HEK293 (cell line): ENCODE results near the gene TCF12.

Source experiments
- KLF1 ChIP-seq: fragments of 450-650 bp; formaldehyde crosslinking; IDR thresholded peaks from 2 replicates; pipeline ENCODE4 v1.5.1; 2016; ENCODE audit warnings: missing biosample characterization, missing genetic modification characterization
- MEIS1 ChIP-seq: sonication (generic); formaldehyde crosslinking; IDR thresholded peaks from 2 replicates; pipeline ENCODE4 v1.8.1; 2022; ENCODE audit warnings: missing genetic modification reagents, mild to moderate bottlenecking, borderline replicate concordance
- MZF1 ChIP-seq: fragments of 450-650 bp; formaldehyde crosslinking; IDR thresholded peaks from 2 replicates; pipeline ENCODE4 v1.5.1; 2017; ENCODE audit warnings: missing biosample characterization, missing genetic modification characterization, borderline replicate concordance
- RBAK ChIP-seq: fragments of 450-650 bp; formaldehyde crosslinking; IDR thresholded peaks from 2 replicates; pipeline ENCODE4 v1.5.1; 2016; ENCODE audit warnings: missing biosample characterization, missing genetic modification characterization
- SETDB1 ChIP-seq: IDR thresholded peaks from one replicate; pipeline ENCODE4 v1.6.1; 2017; ENCODE audit warnings: mild to moderate bottlenecking, low read length, moderate library complexity, mixed read lengths; ENCODE audit not compliant: insufficient read length
- TCF7L2 ChIP-seq: IDR thresholded peaks from 2 replicates; pipeline ENCODE4 v1.6.1; 2011; ENCODE audit warnings: low read depth, mild to moderate bottlenecking, inconsistent platforms, low read length, moderate library complexity, borderline replicate concordance
- ZBTB17 ChIP-seq: fragments of 450-650 bp; formaldehyde crosslinking; IDR thresholded peaks from 2 replicates; pipeline ENCODE4 v1.5.1; 2016; ENCODE audit warnings: missing biosample characterization, missing genetic modification characterization
- ZBTB20 ChIP-seq: fragments of 450-650 bp; formaldehyde crosslinking; IDR thresholded peaks from 2 replicates; pipeline ENCODE4 v1.5.1; 2016; ENCODE audit warnings: missing biosample characterization, missing genetic modification characterization
- ZBTB21 ChIP-seq: fragments of 450-650 bp; formaldehyde crosslinking; IDR thresholded peaks from 2 replicates; pipeline ENCODE4 v1.5.1; 2017; ENCODE audit warnings: missing biosample characterization, missing genetic modification characterization
- ZBTB8A ChIP-seq: fragments of 450-650 bp; formaldehyde crosslinking; IDR thresholded peaks from 2 replicates; pipeline ENCODE4 v1.5.1; 2016; ENCODE audit warnings: missing biosample characterization, missing genetic modification characterization
- ZNF146 ChIP-seq: fragments of 450-650 bp; formaldehyde crosslinking; IDR thresholded peaks from 2 replicates; pipeline ENCODE4 v1.5.1; 2016; ENCODE audit warnings: missing biosample characterization, missing genetic modification characterization
- ZNF19 ChIP-seq: fragments of 450-650 bp; formaldehyde crosslinking; IDR thresholded peaks from 2 replicates; pipeline ENCODE4; 2016; ENCODE audit warnings: missing biosample characterization, missing genetic modification characterization, low read depth
- ZNF416 ChIP-seq: fragments of 450-650 bp; formaldehyde crosslinking; IDR thresholded peaks from 2 replicates; pipeline ENCODE4 v1.5.1; 2016; ENCODE audit warnings: missing biosample characterization, missing genetic modification characterization
- ZNF621 ChIP-seq: fragments of 450-650 bp; formaldehyde crosslinking; IDR thresholded peaks from 2 replicates; pipeline ENCODE4 v1.5.1; 2017; ENCODE audit warnings: missing biosample characterization, missing genetic modification characterization
- ZNF677 ChIP-seq: fragments of 450-650 bp; IDR thresholded peaks from 2 replicates; pipeline ENCODE4 v1.5.0; 2018; ENCODE audit warnings: missing biosample characterization, mild to moderate bottlenecking, missing genetic modification characterization, moderate library complexity
- ZNF707 ChIP-seq: fragments of 450-650 bp; formaldehyde crosslinking; IDR thresholded peaks from 2 replicates; pipeline ENCODE4 v1.5.1; 2016; ENCODE audit warnings: missing biosample characterization, missing genetic modification characterization
- TF ChIP-seq, protein P1 (sequence below): fragments of 450-650 bp; formaldehyde crosslinking; IDR thresholded peaks from 2 replicates; pipeline ENCODE4 v1.5.1; 2016; ENCODE audit warnings: missing biosample characterization, missing genetic modification characterization
- TF ChIP-seq, protein P2 (sequence below): fragments of 450-650 bp; formaldehyde crosslinking; IDR thresholded peaks from 2 replicates; pipeline ENCODE4 v1.5.1; 2016; ENCODE audit warnings: missing biosample characterization, missing genetic modification characterization, borderline replicate concordance
- TF ChIP-seq, protein P3 (sequence below): fragments of 450-650 bp; formaldehyde crosslinking; conservative IDR thresholded peaks from 2 replicates; pipeline ENCODE4 v1.5.1; 2016; ENCODE audit warnings: low read depth, missing biosample characterization, missing genetic modification characterization
- TF ChIP-seq, protein P4 (sequence below): fragments of 450-650 bp; formaldehyde crosslinking; IDR thresholded peaks from 2 replicates; pipeline ENCODE4 v1.5.1; 2016; ENCODE audit warnings: missing biosample characterization, missing genetic modification characterization
- TF ChIP-seq, protein P5 (sequence below): fragments of 450-650 bp; formaldehyde crosslinking; IDR thresholded peaks from 2 replicates; pipeline ENCODE4 v1.5.1; 2016; ENCODE audit warnings: missing biosample characterization, missing genetic modification characterization, borderline replicate concordance
- TF ChIP-seq, protein P6 (sequence below): fragments of 450-650 bp; formaldehyde crosslinking; IDR thresholded peaks from 2 replicates; pipeline ENCODE4 v1.5.1; 2016; ENCODE audit warnings: missing biosample characterization, missing genetic modification characterization

The TCF12 gene

DNA sequence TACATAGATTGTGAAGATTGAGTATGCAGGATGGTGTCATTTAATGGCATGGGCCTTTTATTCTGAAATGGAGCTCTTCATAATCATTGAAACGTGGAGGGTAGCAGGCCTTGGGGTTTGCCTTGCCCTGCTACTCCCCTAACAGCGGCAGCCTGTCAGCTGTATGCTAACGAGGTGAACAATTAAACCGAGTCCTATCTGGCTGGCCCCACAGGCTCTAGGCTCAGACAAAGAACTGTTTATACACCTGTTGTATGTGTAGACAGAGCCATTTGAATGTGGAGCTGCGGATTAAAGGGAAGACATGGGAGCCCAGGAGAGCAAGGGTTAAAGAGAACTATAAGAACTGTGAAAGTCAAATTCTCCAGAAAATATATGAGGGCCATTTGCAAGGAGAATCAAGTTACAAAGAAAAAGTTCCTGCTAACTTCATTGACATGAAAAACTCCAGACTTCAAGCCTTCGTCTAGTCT, 341.2 kb downstream of the TCF12 start (continued):
- TF ChIP-seq, protein P1, sequence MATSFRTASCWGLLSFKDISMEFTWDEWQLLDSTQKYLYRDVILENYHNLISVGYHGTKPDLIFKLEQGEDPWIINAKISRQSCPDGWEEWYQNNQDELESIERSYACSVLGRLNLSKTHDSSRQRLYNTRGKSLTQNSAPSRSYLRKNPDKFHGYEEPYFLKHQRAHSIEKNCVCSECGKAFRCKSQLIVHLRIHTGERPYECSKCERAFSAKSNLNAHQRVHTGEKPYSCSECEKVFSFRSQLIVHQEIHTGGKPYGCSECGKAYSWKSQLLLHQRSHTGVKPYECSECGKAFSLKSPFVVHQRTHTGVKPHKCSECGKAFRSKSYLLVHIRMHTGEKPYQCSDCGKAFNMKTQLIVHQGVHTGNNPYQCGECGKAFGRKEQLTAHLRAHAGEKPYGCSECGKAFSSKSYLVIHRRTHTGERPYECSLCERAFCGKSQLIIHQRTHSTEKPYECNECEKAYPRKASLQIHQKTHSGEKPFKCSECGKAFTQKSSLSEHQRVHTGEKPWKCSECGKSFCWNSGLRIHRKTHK (tag by site-specific recombination), result no peak
- TF ChIP-seq, protein P2, sequence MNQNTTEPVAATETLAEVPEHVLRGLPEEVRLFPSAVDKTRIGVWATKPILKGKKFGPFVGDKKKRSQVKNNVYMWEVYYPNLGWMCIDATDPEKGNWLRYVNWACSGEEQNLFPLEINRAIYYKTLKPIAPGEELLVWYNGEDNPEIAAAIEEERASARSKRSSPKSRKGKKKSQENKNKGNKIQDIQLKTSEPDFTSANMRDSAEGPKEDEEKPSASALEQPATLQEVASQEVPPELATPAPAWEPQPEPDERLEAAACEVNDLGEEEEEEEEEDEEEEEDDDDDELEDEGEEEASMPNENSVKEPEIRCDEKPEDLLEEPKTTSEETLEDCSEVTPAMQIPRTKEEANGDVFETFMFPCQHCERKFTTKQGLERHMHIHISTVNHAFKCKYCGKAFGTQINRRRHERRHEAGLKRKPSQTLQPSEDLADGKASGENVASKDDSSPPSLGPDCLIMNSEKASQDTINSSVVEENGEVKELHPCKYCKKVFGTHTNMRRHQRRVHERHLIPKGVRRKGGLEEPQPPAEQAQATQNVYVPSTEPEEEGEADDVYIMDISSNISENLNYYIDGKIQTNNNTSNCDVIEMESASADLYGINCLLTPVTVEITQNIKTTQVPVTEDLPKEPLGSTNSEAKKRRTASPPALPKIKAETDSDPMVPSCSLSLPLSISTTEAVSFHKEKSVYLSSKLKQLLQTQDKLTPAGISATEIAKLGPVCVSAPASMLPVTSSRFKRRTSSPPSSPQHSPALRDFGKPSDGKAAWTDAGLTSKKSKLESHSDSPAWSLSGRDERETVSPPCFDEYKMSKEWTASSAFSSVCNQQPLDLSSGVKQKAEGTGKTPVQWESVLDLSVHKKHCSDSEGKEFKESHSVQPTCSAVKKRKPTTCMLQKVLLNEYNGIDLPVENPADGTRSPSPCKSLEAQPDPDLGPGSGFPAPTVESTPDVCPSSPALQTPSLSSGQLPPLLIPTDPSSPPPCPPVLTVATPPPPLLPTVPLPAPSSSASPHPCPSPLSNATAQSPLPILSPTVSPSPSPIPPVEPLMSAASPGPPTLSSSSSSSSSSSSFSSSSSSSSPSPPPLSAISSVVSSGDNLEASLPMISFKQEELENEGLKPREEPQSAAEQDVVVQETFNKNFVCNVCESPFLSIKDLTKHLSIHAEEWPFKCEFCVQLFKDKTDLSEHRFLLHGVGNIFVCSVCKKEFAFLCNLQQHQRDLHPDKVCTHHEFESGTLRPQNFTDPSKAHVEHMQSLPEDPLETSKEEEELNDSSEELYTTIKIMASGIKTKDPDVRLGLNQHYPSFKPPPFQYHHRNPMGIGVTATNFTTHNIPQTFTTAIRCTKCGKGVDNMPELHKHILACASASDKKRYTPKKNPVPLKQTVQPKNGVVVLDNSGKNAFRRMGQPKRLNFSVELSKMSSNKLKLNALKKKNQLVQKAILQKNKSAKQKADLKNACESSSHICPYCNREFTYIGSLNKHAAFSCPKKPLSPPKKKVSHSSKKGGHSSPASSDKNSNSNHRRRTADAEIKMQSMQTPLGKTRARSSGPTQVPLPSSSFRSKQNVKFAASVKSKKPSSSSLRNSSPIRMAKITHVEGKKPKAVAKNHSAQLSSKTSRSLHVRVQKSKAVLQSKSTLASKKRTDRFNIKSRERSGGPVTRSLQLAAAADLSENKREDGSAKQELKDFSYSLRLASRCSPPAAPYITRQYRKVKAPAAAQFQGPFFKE (tag by site-specific recombination), result no peak
- no peak for TF ChIP-seq ZNF677 (tag by site-specific recombination)
- 0 out of 2 replicates have a peak, but pooled peaks have one; percentile 24 for TF ChIP-seq ZBTB20
- TF ChIP-seq, protein P3, sequence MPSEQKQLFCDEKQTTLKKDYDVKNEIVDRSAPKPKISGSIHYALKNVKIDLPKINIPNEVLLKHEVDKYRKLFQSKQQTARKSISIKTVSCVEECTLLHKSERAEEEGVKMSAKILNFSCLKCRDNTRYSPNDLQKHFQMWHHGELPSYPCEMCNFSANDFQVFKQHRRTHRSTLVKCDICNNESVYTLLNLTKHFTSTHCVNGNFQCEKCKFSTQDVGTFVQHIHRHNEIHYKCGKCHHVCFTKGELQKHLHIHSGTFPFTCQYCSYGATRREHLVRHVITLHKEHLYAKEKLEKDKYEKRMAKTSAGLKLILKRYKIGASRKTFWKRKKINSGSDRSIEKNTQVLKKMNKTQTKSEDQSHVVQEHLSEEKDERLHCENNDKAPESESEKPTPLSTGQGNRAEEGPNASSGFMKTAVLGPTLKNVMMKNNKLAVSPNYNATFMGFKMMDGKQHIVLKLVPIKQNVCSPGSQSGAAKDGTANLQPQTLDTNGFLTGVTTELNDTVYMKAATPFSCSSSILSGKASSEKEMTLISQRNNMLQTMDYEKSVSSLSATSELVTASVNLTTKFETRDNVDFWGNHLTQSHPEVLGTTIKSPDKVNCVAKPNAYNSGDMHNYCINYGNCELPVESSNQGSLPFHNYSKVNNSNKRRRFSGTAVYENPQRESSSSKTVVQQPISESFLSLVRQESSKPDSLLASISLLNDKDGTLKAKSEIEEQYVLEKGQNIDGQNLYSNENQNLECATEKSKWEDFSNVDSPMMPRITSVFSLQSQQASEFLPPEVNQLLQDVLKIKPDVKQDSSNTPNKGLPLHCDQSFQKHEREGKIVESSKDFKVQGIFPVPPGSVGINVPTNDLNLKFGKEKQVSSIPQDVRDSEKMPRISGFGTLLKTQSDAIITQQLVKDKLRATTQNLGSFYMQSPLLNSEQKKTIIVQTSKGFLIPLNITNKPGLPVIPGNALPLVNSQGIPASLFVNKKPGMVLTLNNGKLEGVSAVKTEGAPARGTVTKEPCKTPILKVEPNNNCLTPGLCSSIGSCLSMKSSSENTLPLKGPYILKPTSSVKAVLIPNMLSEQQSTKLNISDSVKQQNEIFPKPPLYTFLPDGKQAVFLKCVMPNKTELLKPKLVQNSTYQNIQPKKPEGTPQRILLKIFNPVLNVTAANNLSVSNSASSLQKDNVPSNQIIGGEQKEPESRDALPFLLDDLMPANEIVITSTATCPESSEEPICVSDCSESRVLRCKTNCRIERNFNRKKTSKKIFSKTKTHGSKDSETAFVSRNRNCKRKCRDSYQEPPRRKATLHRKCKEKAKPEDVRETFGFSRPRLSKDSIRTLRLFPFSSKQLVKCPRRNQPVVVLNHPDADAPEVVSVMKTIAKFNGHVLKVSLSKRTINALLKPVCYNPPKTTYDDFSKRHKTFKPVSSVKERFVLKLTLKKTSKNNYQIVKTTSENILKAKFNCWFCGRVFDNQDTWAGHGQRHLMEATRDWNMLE, result no peak
- TF ChIP-seq SETDB1, result no peak
- TF ChIP-seq ZNF707 (tag by site-specific recombination), result no peak
- TF ChIP-seq RBAK (tag by site-specific recombination), result no peak
- no peak for TF ChIP-seq ZNF621 (tag by site-specific recombination)
- TF ChIP-seq ZNF146 (tag by site-specific recombination), result no peak
- no peak for TF ChIP-seq TCF7L2
- TF ChIP-seq, protein P4, sequence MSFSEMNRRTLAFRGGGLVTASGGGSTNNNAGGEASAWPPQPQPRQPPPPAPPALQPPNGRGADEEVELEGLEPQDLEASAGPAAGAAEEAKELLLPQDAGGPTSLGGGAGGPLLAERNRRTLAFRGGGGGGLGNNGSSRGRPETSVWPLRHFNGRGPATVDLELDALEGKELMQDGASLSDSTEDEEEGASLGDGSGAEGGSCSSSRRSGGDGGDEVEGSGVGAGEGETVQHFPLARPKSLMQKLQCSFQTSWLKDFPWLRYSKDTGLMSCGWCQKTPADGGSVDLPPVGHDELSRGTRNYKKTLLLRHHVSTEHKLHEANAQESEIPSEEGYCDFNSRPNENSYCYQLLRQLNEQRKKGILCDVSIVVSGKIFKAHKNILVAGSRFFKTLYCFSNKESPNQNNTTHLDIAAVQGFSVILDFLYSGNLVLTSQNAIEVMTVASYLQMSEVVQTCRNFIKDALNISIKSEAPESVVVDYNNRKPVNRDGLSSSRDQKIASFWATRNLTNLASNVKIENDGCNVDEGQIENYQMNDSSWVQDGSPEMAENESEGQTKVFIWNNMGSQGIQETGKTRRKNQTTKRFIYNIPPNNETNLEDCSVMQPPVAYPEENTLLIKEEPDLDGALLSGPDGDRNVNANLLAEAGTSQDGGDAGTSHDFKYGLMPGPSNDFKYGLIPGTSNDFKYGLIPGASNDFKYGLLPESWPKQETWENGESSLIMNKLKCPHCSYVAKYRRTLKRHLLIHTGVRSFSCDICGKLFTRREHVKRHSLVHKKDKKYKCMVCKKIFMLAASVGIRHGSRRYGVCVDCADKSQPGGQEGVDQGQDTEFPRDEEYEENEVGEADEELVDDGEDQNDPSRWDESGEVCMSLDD, result no peak
- 0 out of 2 replicates have a peak, but pooled peaks have one; percentile 17 for TF ChIP-seq ZBTB17 (tag by site-specific recombination)
- TF ChIP-seq ZNF19 (tag by site-specific recombination), result no peak
- no peak for TF ChIP-seq MEIS1 (CRISPR knock-in tag)
- no peak for TF ChIP-seq KLF1
- TF ChIP-seq, protein P5, sequence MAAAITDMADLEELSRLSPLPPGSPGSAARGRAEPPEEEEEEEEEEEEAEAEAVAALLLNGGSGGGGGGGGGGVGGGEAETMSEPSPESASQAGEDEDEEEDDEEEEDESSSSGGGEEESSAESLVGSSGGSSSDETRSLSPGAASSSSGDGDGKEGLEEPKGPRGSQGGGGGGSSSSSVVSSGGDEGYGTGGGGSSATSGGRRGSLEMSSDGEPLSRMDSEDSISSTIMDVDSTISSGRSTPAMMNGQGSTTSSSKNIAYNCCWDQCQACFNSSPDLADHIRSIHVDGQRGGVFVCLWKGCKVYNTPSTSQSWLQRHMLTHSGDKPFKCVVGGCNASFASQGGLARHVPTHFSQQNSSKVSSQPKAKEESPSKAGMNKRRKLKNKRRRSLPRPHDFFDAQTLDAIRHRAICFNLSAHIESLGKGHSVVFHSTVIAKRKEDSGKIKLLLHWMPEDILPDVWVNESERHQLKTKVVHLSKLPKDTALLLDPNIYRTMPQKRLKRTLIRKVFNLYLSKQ (tag by site-specific recombination), result no peak
- TF ChIP-seq MZF1 (tag by site-specific recombination), result peak; percentile 57; the same call in 1 of the 2 replicates
- no peak for TF ChIP-seq ZBTB8A (tag by site-specific recombination)
- TF ChIP-seq, protein P6, sequence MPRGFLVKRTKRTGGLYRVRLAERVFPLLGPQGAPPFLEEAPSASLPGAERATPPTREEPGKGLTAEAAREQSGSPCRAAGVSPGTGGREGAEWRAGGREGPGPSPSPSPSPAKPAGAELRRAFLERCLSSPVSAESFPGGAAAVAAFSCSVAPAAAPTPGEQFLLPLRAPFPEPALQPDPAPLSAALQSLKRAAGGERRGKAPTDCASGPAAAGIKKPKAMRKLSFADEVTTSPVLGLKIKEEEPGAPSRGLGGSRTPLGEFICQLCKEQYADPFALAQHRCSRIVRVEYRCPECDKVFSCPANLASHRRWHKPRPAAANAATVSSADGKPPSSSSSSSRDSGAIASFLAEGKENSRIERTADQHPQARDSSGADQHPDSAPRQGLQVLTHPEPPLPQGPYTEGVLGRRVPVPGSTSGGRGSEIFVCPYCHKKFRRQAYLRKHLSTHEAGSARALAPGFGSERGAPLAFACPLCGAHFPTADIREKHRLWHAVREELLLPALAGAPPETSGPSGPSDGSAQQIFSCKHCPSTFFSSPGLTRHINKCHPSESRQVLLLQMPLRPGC, result no peak
- TF ChIP-seq ZBTB21 (tag by site-specific recombination), result no peak
- TF ChIP-seq ZNF416 (tag by site-specific recombination), result no peak
